Smooth muscle cell (in vitro differentiated cells): ENCODE measurements around the gene C1orf198. TPM values are rescaled to one million over a fixed set of nuclear protein-coding genes. Genes with fewer than 3 reads are reported as not detected.

Source experiments
- DNase-seq: peaks from one replicate; lab custom pipeline; 2025; ENCODE audit not compliant: unreplicated experiment; lab: John Stamatoyannopoulos, UW
- H2AFZ ChIP-seq: fragments of 200-600 bp; sonication (generic); 2 replicates; pipeline ENCODE4 v1.6.0; 2016; ENCODE audit warnings: antibody characterized with exemption, low read depth, mild to moderate bottlenecking
- H3F3A ChIP-seq: fragments of 200-600 bp; sonication (generic); 2 replicates; pipeline ENCODE4 v1.6.0; 2017; ENCODE audit warnings: antibody characterized with exemption, low read depth
- H3K27ac ChIP-seq: fragments of 200-600 bp; sonication (generic); 2 replicates; pipeline ENCODE4 v1.5.1; 2016; ENCODE audit warnings: low read depth, mild to moderate bottlenecking
- H3K27me3 ChIP-seq: fragments of 200-600 bp; sonication (generic); 2 replicates; pipeline ENCODE4 v1.6.1; 2016; ENCODE audit warnings: low read depth, mild to moderate bottlenecking
- H3K36me3 ChIP-seq: fragments of 200-600 bp; sonication (generic); 2 replicates; pipeline ENCODE4 v1.5.1; 2016; ENCODE audit warnings: low read depth
- H3K4me1 ChIP-seq: fragments of 200-600 bp; sonication (generic); 2 replicates; pipeline ENCODE4 v1.5.1; 2016; ENCODE audit warnings: low read depth
- H3K4me2 ChIP-seq: fragments of 200-600 bp; sonication (generic); 2 replicates; pipeline ENCODE4 v1.6.0; 2016; ENCODE audit warnings: mild to moderate bottlenecking
- H3K4me3 ChIP-seq: fragments of 200-600 bp; sonication (generic); 2 replicates; pipeline ENCODE4 v1.5.1; 2016; ENCODE audit warnings: mild to moderate bottlenecking
- H3K79me2 ChIP-seq: fragments of 200-600 bp; sonication (generic); 2 replicates; pipeline ENCODE4 v1.6.0; 2016; ENCODE audit warnings: low read depth, mild to moderate bottlenecking
- H3K9ac ChIP-seq: fragments of 200-600 bp; sonication (generic); 2 replicates; pipeline ENCODE4 v1.6.0; 2016; ENCODE audit warnings: low read depth
- H3K9me3 ChIP-seq: fragments of 200-600 bp; sonication (generic); replicated peaks from 2 replicates; pipeline ENCODE4 v1.5.1; 2016; ENCODE audit warnings: low read depth
- H4K20me1 ChIP-seq: fragments of 200-600 bp; sonication (generic); 2 replicates; pipeline ENCODE4 v1.6.0; 2016; ENCODE audit warnings: low read depth
- WGBS: methylation state at CpG from one replicate; pipeline ENCODE4 v1.1.7; 2016; ENCODE audit warnings: low lambda C conversion rate; 5-methylcytosine and 5-hydroxymethylcytosine counted together
- polyA plus RNA-seq: library from polyadenylated mRNA; unstranded; fragments of >200 nt; fragmentation: Nextera tagmentation; extraction: Ambion mirVana; gene quantifications from 2 replicates; pipeline ENCODE4 v1.2.1, GENCODE V29; 2016
- total RNA-seq: library from RNA; depleted of rRNA; stranded (reverse); fragments of >200 nt; gene quantifications from 2 replicates; pipeline ENCODE4 v1.2.3, GENCODE V29; 2014
- TF ChIP-seq, protein P1 (sequence below): fragments of 200-600 bp; sonication (generic); IDR thresholded peaks from 2 replicates; pipeline ENCODE4 v1.5.1; 2017; ENCODE audit warnings: borderline replicate concordance, mild to moderate bottlenecking, antibody characterized with exemption; ENCODE audit not compliant: insufficient read depth, poor library complexity, severe bottlenecking

Gene C1orf198
- total and polyA plus RNA-seq, 2 experiments from 2014 or later: 67.7 to 77.5 TPM

DNA sequence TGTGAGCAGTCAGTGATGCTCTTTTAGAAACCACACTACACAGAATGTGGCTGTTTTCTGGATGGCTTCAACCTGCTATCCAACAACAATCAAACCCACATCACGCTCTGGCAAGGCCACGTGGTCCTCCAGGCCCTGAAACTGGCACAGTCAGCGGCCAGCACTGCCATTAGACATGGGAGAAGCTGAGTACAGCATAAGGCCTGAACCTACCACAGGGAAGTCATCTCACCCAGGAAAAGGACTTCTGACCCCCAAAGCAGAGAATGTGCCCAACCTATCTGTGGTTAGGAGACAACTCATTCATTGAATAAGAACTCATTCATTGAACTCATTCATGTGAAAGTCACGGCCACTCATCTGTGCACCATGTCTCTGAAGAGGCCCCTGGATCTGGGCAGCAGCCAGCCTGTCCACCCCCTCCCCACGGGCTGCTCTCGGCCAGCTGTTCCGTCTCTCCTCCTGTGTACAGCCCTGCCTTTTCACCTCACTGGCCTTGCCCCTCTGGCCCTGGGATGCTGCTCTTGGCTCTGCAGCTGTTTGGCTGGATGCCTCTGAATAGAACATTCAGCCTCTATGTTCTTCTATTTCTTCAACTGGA lies 41.1 kb downstream of the C1orf198 start:
- TF ChIP-seq, protein P1, sequence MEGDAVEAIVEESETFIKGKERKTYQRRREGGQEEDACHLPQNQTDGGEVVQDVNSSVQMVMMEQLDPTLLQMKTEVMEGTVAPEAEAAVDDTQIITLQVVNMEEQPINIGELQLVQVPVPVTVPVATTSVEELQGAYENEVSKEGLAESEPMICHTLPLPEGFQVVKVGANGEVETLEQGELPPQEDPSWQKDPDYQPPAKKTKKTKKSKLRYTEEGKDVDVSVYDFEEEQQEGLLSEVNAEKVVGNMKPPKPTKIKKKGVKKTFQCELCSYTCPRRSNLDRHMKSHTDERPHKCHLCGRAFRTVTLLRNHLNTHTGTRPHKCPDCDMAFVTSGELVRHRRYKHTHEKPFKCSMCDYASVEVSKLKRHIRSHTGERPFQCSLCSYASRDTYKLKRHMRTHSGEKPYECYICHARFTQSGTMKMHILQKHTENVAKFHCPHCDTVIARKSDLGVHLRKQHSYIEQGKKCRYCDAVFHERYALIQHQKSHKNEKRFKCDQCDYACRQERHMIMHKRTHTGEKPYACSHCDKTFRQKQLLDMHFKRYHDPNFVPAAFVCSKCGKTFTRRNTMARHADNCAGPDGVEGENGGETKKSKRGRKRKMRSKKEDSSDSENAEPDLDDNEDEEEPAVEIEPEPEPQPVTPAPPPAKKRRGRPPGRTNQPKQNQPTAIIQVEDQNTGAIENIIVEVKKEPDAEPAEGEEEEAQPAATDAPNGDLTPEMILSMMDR: no peak
- Histone ChIP-seq H3K27me3 (no peaks in the 10 kb centered on the region), H3K9me3 (no peaks in the 10 kb centered on the region), H3K4me3 (no peak overlapping the region), H3K9ac (no peak overlapping the region), H3K36me3 (no peaks in the 10 kb centered on the region), H3K4me1 (peaks cover 5% of the 10 kb centered on the region), H3K79me2 (no peaks in the 10 kb centered on the region), H2AFZ (no peak overlapping the region), H3F3A (peaks cover 10% of the 10 kb centered on the region), H4K20me1 (no peaks in the 10 kb centered on the region), H3K27ac (no peak overlapping the region), H3K4me2 (no peak overlapping the region)
- 79% methylated on average over 7 of the region's 7 CpGs for WGBS
- DNase-seq: no peak

DNA sequence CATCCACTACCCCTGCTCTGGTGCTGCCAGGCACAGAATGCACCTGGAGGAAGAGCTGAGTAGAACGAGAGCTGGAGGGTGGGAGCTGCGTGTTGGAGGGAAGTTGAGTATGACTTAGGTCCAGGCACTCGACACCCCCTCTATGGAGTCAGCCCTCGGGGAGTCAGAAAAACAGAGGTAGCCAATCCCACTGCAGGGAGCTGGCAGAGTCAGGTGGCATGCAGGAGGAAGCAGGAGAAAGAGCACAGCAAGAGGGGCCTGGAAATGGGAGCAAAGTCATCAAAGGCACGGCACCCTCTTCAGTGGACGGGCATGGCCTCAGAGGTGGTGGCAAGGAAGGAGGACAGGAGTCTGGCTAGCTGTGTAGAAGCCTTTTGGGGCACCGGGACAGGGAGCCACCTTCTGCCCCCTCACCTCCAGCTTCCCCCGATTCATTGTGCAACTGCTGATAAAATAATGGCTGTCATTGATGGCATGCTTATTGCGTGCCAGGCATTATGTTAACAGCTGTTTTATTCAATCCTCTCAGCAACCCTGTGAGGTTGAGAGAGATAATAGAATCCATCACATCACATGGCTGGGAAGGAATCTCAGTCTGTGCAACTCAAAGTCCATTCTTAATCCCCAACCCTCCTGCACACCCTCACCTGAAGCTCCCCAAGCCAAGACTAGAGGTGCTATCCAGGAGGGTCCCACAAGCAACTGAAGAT lies 42.0 kb downstream of the C1orf198 start:
- DNase-seq: no peak
- no peaks in the 10 kb centered on the region for H3K36me3 ChIP-seq
- H3K79me2 ChIP-seq: no peaks in the 10 kb centered on the region
- H3K4me2 ChIP-seq: no peak overlapping the region
- TF ChIP-seq, protein P1: no peak
- no peaks in the 10 kb centered on the region for H4K20me1 ChIP-seq
- no peaks in the 10 kb centered on the region for H3K27me3 ChIP-seq
- peaks cover 1% of the 10 kb centered on the region for H3F3A ChIP-seq
- H3K27ac ChIP-seq: no peak overlapping the region
- H2AFZ ChIP-seq: no peak overlapping the region
- peaks cover 5% of the 10 kb centered on the region for H3K4me1 ChIP-seq
- H3K4me3 ChIP-seq: no peak overlapping the region
- 96% methylated on average over 9 of the region's 9 CpGs for WGBS
- H3K9ac ChIP-seq: no peak overlapping the region
- H3K9me3 ChIP-seq: no peaks in the 10 kb centered on the region

DNA sequence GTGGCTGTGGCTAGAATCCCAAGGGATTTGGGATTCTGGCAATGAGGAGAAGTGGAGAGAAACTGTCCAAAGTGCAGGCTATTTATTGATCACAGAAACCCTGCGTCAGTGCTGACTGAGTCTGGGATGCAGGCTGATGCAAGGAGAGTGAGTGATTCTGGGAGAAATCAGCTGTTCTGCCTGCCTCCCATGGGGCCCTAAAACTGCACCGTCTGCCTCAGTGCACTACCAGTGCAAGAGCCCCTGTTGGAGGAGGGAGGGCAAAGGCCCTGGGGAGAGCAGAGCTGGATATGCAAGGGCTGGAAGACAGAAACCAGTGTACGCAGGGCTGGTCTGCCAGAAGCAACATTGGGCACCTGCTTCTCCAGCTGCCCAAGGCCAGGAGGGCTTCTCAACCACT lies 42.6 kb downstream of the C1orf198 start:
- DNase-seq: no peak
- H3K36me3 ChIP-seq: no peaks in the 10 kb centered on the region
- H3F3A ChIP-seq: no peaks in the 10 kb centered on the region
- peaks cover 5% of the 10 kb centered on the region for H3K4me1 ChIP-seq
- H3K9me3 ChIP-seq: no peaks in the 10 kb centered on the region
- no peaks in the 10 kb centered on the region for H3K79me2 ChIP-seq
- H3K4me3 ChIP-seq: no peak overlapping the region
- H2AFZ ChIP-seq: no peak overlapping the region
- H3K9ac ChIP-seq: no peak overlapping the region
- WGBS: 85% methylated on average over 3 of the region's 3 CpGs
- H4K20me1 ChIP-seq: no peaks in the 10 kb centered on the region
- TF ChIP-seq, protein P1: no peak
- no peak overlapping the region for H3K27ac ChIP-seq
- no peak overlapping the region for H3K4me2 ChIP-seq
- H3K27me3 ChIP-seq: no peaks in the 10 kb centered on the region
